ENCODE results near the gene DNAJC1. TPM values are rescaled to one million over a fixed set of nuclear protein-coding genes. Genes with fewer than 3 reads are reported as not detected.

The DNAJC1 gene
- total and polyA plus RNA-seq, 2 of the 8 experiments (the other 6 are each of a cell fraction or from before 2014, with no cell fraction given): 6.8 to 14.8 TPM

DNA sequence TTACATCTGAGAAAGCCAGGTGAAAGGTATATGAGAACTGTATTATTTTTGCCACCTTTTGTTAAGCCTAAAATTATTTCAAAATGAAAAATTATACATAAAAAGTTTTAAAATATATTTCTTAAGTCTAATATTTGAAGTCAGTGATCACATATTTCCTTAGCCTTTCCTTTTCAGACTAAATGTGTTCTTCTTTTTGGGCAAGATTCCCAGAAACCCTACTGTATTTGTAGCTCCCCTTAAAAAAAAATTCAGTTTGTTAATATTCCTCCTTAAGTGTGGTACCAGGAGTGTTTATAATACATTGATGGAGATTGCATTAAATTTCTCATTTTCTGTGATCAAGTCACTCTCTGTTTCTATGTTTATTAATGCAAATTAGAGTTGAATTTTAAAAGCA is 22.8 kb downstream of the DNAJC1 start:
- Histone ChIP-seq H3K23ac (ENCODE audit: insufficient read length) (no peak overlapping the region), H3K27ac (ENCODE audit: low read depth, low read length) (no peak overlapping the region), H3K9me3 (ENCODE audit: insufficient read depth in 2 of 2, low read depth in 1 of 2, low read length in 1 of 2) (no peaks in the 10 kb centered on the region), H3K9ac (replicated peaks in 1 of 4; ENCODE audit: extremely low read depth in 1 of 4, low read depth in 3 of 4, low read length in 3 of 4) (no peak overlapping the region), H2BK15ac (ENCODE audit: low read length) (no peak overlapping the region), H3K4me1 (replicated peaks in 1 of 4; ENCODE audit: control insufficient read depth in 3 of 4, insufficient read depth in 4 of 4, low read length in 3 of 4) (peaks cover 0 to 7% (median 3%) of the 10 kb centered on the region in 4 experiments; a peak in 4 of 7 replicates), H2BK12ac (ENCODE audit: low read depth, low read length) (no peak overlapping the region), H4K20me1 (replicated peaks in 1 of 2; ENCODE audit: control insufficient read depth in 1 of 2, insufficient read depth in 2 of 2, low read length in 2 of 2) (no peaks in the 10 kb centered on the region), H2AFZ (ENCODE audit: low read length) (no peak overlapping the region), H3K27me3 (replicated peaks in 1 of 4; ENCODE audit: control insufficient read depth in 3 of 4, extremely low read depth in 1 of 4, insufficient read depth in 3 of 4, low read length in 3 of 4) (no peaks in the 10 kb centered on the region), H3K79me1 (ENCODE audit: low read depth, low read length) (no peaks in the 10 kb centered on the region), H3K23me2 (ENCODE audit: low read depth, low read length) (no peaks in the 10 kb centered on the region), H4K8ac (ENCODE audit: extremely low read depth, insufficient read depth, low read length) (no peak overlapping the region), H3K4me3 (ENCODE audit: extremely low read depth in 1 of 4, insufficient read depth in 2 of 4, low read depth in 3 of 4, low read length in 4 of 4) (no peak overlapping the region), H3K79me2 (ENCODE audit: control insufficient read depth in 1 of 2, insufficient read depth in 2 of 2, low read length in 2 of 2) (0 out of 4 replicates have a peak, but pooled peaks cover 0 to 6% of the 10 kb centered on the region in 2 experiments), H3K4me2 (ENCODE audit: insufficient read depth in 1 of 2, low read depth in 2 of 2, low read length in 2 of 2) (no peak overlapping the region), H2BK20ac (ENCODE audit: low read length) (no peak overlapping the region), H3K56ac (replicated peaks; ENCODE audit: insufficient read length, low read depth, low read length) (no peak overlapping the region), H2BK120ac (replicated peaks; ENCODE audit: low read depth, low read length) (no peak overlapping the region), H3K18ac (ENCODE audit: extremely low read depth, low read length) (no peak overlapping the region), H3K14ac (ENCODE audit: insufficient read length) (no peak overlapping the region), H3K4ac (replicated peaks; ENCODE audit: insufficient read length, low read depth, low read length) (no peak overlapping the region), H2BK5ac (ENCODE audit: low read depth, low read length) (no peak overlapping the region), H3K36me3 (ENCODE audit: control insufficient read depth in 2 of 4, insufficient read depth in 4 of 4, low read length in 3 of 4) (no peaks in the 10 kb centered on the region), H4K91ac (replicated peaks; ENCODE audit: insufficient read length, low read length) (no peak overlapping the region), H4K5ac (ENCODE audit: insufficient read length, low read depth, low read length) (no peak overlapping the region), H2AK5ac (ENCODE audit: low read depth, low read length) (no peak overlapping the region)
- ChIA-PET CTCF (ENCODE audit: partially characterized antibody) (interaction anchor here (1.1 kb wide), 1 partner anchor 8 kb away, joined by 3 read pairs; no protein-coding TSS in a partner anchor), POLR2A (ENCODE audit: partially characterized antibody) (no interaction called here)
- DNase-seq (ENCODE audit: low read depth in 1 of 2, low spot score in 2 of 2) (no peak), FAIRE-seq (no peak)
- no peak for TF ChIP-seq CREB1 (IDR thresholded peaks at IDR 0.05)
- no peak for TF ChIP-seq SP2 (IDR thresholded peaks at IDR 0.05; ENCODE audit: low read length)
- TF ChIP-seq BCL11A (IDR thresholded peaks at IDR 0.05; ENCODE audit: low read depth in 2 of 2, low read length in 2 of 2): no peak
- no peak for TF ChIP-seq NRF1 (IDR thresholded peaks at IDR 0.05; ENCODE audit: low read depth, low read length)
- no peak for TF ChIP-seq POLR2A (IDR thresholded peaks at IDR 0.05; ENCODE audit: control extremely low read depth in 1 of 2, low read depth in 2 of 2, low read length in 2 of 2)
- TF ChIP-seq, protein P1, sequence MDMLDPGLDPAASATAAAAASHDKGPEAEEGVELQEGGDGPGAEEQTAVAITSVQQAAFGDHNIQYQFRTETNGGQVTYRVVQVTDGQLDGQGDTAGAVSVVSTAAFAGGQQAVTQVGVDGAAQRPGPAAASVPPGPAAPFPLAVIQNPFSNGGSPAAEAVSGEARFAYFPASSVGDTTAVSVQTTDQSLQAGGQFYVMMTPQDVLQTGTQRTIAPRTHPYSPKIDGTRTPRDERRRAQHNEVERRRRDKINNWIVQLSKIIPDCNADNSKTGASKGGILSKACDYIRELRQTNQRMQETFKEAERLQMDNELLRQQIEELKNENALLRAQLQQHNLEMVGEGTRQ (IDR thresholded peaks at IDR 0.05; ENCODE audit: low read length): no peak
- no peak for TF ChIP-seq MAFK (IDR thresholded peaks at IDR 0.05; ENCODE audit: low read depth, low read length)
- no peak for TF ChIP-seq CBX5 (IDR thresholded peaks at IDR 0.05; ENCODE audit: low read depth, low read length)
- no peak for TF ChIP-seq PHF8 (conservative IDR thresholded peaks at IDR 0.05; ENCODE audit: low read depth, low read length)
